Right kidney (tissue), 1 donor: Measurements from ENCODE around the gene PRR16.

ENCODE experiments used
- DNase-seq: peaks from one replicate; pipeline ENCODE4 v3.0.0-alpha.2; 2016

Gene PRR16

DNA sequence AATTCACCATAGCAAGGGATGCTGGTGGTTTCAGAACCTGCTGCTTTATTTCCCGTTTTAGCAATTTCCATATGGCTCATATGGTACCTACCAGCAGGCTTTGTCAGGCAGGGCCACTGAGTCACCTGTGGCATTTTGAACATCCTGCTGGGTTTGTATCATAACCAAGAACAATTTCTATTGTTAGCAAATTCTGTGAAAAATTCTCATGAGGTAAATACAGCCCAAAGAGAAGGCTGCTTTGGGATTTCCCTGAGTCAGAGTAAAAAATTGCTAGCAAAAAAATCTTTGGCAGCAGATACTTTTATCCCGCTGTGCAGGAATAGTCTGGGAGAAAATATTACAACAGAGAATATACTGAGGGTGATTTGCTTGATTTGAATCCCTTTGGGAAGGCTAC lies 52.7 kb downstream of the PRR16 start:
- no peak for DNase-seq

DNA sequence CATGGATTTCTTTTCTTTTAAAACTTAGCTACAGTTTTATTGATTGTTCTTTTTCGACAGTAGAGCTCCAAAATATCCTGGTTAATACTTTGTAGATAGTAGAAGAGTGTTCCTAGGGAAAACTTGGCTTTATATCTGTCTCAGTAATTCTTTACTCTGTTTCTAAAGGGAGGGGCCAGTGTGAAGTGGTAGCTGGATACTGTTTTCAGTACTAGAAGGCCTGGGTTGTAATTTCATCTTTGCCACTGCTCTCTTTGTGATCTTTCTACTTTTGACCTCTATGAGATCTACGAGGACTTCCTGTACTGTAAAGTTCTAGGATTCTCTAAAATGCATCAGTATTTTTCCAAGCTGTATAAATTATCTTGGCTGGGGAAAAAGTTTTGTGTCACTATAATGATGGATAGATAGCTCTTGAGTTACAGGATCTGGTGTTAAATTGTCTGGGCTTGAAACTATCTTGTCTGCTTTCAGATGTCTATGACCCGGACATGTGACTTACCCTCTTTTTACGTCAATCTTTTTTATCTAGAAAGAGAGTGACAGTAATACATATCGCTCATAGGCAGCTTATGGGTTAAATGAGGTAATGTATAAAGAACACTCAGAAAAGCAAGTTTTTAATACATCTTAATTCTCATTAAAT lies 53.6 kb downstream of the PRR16 start:
- DNase-seq = no peak

DNA sequence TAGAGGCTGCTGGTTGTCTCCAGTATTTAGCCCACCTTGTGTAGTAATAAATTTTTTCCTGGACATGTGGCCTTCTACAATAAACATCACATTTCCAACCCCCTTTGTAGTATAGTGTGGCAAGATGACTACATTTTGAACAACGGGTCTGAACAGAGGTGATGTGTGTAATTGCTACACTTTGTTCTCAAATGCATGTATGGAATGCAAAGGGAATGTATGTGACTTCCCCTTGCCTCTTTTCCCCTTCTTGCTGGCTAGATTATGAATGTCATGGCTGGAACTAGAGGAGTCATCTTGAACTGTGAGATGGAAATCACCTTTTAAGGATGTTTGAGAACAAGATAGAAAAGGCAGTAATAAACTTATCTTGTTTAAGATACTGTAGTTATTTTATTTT lies 54.5 kb downstream of the PRR16 start:
- DNase-seq = no peak

DNA sequence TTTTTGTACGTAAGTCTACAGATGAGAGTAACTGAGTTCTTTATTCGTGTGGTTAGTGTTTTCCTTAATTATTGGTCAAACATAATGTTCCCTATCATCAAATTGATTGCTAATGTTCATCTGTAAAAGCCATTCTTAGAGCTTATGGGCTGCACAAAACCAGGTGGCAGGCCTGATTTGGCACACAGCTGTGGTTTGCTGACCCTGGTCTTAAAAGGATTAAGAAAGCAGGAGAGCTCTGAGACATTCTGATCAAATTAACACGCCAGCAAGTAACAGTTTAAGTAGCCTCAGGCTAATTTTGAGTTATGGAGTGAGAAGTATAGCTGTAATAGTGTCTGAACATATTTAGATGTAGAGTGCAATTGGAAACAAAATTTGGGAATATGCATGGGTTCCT lies 63.2 kb downstream of the PRR16 start:
- DNase-seq = no peak

DNA sequence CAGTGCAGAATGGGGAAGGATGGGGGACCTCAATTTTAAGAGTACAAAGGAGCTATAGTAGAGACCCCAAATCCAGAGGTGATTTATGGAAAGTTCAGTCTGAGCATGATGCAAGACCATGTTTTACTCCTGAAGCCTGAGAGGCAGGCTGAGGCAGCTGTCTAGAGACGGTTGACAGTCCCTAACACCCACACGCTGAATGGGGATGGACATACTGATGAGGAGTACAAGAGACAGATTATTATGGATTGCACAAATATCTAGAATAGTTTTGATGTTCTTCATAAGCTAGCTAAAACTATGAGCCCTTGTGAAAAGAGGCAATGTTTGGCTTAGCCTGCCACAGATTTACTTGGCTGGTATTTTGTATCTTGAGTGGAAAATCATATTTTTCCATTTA lies 64.5 kb downstream of the PRR16 start:
- no peak for DNase-seq

DNA sequence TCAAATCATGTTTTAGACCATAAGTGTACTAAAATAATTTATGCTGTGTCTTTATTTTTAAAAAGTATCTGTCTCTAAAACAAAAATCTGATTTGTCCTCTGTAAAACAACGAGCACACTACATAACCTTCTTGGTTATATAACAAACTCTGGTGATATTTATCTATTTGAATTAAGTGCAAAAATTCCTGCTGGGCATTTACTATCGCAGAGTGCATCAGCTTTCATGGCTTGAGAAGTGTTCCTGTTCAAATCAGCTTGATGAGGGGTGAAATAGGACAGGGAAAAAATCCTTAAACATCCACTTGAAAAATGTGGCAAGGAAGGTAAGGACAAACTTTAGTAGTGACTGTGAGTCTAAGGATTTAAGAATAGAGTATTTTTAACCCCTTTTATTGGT lies 65.3 kb downstream of the PRR16 start:
- no peak for DNase-seq

DNA sequence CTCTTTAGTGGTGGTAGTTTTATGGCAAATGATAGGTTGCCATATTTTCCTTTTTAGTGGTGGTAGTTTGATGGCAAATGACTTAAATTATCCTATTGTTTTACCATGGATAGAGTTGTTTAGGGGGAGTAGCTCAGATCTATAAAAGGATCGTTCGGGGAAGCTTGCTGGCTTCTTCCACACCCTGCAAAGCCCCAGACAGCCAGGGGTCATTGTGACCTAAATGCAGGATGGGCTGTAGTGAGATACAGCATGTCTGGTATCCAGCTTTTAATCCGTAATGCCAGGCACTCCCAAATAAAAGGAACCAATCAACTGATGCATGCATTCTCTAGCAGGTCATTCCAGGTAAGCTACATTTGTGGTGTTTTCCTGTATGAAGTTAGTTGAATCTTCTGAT lies 67.1 kb downstream of the PRR16 start:
- DNase-seq = no peak

DNA sequence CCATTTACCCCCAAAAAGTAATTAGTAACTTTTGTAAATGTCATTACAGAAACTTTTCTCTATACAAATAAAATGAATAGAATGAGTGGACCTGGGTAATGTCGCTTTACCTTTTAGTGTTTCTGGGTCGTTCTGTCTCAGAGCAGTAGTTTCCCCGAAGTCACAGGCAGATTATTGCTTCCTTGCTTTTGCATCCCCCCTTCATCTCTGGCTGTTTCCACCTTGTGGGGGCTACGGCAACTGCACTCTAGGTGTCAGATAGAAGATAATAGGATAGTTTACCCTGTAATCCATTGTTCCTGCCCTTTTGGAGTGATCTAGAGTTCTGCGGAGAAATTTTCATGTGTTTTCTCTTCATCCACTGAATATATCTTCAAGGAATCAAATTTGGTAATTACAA lies 68.7 kb downstream of the PRR16 start:
- no peak for DNase-seq

DNA sequence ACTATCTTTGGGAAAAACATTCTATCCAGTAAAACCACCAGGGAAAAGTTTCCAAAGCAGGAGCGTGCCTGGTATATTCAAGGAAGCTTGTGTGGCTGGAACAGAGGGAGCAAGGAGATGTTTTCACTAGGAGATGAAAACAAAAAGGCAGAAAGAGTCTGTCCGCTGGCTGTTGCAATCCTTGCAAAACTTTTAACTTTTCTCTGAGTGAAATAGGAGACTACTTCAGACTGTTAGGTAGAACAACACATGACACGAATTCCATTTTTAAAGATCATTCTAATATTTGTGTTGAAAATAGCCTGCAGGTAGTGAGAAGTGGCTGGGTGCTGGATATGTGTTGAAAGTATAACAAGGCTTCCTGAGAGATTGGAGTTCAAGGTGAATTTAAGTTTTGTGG lies 69.5 kb downstream of the PRR16 start:
- DNase-seq = no peak

DNA sequence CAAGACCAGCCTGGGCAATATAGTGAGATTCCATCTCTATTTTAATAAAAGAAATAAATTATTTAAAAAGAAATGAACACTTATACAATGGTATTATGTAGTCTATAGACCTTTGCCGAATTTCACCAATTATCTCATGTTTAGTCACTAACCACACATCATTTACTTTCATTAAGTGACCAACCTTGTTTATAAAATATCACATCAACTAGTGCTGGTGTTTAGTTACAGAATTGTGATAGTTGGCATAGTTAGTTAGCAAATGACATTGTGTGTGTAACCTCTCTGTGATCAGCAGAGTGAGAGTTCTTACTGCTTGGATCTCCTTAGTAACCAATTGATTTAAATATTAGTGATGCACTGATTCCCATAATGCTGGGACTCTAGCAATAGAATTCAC lies 71.8 kb downstream of the PRR16 start:
- DNase-seq = no peak

DNA sequence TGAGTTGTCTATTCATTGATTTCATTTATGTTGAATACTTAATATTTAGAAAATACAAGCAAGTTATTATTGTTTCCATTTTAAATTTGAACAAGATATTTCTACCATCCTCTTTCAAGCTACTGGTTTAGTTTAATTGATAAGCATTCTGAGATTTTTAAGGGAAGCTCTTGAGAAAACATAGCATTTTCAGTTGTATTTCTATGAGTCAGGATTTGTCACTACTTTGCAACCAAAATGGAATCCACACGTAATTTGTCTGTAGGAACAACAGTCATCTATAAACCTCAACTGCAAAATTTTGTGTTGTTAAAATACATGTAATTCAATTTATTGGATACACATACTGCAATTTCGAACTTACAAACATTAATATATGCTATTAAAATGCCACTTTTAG lies 74.0 kb downstream of the PRR16 start:
- no peak for DNase-seq

DNA sequence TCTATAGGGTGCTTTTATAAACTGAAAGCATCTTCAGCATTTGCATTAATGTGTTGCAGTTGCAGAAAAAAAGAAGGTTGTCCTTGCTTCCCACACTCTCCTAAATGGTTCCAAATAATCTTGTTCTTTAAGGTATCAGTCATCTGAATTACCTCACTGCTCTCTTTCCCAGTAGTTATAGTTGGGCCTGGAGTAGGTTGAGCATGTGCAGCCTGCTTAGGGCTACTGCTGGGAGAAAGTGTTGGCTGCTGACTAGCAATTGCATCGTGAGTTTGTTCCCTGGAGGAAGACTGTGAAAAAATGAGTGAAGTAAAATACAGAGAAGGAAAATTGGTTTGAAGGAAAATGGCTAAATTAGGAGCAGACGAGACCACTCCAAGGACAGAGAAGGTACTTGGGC lies 74.5 kb downstream of the PRR16 start:
- no peak for DNase-seq

DNA sequence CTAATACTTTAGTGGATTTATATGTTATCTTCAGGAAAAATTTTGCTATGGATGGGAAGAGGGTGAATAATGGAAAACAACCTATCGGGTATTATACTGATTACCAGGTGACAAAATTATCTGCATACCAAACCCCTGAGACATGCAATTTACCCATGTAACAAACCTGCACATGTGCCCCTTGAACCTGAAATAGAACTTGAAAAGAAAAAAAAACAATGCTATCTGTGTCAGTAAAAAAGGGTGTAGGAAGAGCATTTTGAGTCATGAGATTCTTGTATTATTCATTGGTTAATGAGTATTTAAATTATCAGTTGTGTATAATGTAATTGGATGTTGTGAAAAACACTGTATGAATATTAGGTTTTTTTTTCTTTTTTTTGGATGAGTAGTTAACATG lies 75.4 kb downstream of the PRR16 start:
- no peak for DNase-seq

DNA sequence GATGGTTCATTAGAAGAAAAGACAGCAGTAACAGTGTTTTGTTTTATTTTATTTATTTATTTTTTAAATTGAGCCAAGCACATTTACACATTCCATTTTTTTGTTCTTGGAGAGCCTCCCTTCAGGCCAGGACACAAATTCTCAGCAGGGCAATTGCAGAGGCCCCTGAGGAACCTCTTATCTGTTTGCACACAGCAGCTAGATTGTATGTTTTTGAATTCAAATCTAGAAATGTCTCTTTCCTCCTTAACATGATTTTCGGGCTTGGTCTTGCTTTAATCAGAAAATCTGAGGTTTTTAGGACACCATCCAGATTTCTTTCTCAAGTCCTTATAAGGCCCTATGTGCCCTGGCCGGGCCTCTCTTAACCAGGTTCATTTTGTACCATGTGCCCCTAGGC lies 76.0 kb downstream of the PRR16 start:
- no peak for DNase-seq

DNA sequence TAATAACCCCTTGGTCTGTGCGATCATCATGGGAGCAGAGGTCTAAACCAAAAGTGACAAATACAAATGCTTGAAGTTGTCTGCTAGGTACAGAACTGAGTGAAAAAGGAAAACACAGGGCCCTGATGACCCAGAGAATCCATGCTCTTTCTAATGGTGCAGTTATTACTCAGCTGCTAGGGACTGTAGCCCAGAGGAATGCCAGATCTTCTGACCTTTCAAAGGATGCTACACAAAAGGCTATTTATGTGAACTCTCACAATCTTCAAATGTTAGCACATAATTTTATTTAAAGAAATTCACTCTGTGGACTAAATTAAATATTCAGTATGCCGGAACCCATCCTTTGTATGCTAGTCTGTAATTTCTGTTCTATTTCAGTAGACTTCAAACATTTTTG lies 79.9 kb downstream of the PRR16 start:
- no peak for DNase-seq

DNA sequence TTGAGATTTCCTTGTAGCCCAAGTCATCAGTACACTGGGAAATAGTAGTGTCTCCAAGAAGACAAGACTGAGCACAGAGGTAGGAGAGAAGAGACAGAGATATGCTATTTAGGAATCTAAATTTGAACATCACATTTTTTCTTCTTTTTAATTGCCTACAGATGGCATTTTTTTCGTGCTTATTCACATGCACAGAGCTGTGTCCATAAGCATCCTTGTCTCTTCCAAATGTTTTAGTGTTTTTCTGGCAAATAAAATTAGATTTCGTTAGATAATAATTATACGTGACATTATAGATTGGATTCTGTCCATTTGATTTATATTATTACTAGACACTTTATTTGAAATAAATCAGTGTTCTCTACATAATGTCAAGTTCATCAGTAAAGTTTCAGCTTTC lies 80.9 kb downstream of the PRR16 start:
- no peak for DNase-seq

DNA sequence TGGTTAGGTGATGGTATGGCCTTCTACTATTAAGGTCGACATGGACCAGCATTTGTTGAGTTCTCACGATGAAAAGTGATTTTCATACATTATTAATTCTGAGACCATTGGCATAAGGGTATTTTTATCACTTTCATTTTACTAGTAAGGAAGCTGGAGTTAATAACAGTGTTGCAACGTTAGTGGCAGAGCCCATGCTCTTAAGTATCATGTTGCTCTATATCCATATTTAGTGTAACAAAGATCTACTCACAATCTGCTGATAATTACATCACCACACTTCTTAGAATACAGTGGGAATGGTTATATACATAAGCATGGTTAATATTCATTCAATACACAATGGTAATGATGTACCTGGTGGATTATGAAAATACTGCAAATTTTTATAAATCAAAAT lies 81.9 kb downstream of the PRR16 start:
- DNase-seq = no peak

DNA sequence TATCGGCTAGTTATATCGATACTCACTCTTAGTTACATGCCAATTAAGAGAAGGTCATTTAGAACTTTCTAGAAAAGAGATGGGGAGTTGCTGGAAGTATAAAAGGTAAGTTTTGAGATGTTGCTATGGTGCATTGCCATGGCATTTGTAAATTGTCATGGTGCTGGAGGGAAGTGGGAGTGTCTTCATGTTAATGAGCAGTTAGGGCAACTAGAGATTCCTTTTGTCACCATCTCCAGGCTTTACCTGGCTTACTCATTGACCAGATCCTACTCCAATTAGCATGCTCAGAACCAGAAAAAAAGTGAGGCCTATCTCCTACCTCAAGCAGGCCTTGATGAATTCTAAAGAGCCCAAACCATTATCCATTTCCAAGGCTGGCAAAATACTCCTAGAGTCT lies 82.8 kb downstream of the PRR16 start:
- DNase-seq = no peak

DNA sequence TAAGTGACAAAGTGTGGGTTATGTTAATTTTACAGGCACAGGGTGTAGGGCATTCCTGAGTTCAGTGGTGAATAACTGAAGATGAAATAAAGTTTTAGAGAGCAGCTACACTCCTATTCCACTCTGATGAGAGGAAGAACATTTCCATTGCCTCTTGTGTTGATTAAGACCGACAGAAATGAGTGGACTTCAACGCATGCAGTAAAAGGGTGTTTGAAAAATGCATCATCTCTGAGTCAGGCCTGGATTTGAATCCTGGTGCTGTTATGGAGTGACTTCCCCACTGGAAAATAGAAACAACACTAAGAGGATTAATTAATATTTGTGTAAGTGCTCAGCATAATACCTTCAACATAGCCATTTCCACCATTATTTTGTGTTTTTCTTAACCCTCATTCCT lies 86.3 kb downstream of the PRR16 start:
- DNase-seq = no peak

DNA sequence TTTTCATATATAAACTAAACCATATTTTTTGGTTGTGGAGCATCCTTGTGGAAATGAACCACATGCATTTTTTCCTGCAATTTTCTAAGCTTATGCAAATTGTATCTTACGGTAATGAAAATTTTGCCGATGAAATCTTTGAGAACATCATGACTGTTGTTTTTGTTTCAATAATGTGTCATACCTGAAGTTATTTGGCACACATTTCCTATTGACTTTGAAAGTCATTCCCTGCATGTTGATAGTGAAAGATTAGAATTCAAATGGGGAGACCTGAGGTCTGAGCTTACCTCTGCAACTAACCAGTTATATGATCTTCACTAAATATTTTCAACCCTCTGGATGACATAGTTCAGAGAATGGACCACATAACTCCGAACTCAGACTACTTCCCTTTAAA lies 88.5 kb downstream of the PRR16 start:
- no peak for DNase-seq

DNA sequence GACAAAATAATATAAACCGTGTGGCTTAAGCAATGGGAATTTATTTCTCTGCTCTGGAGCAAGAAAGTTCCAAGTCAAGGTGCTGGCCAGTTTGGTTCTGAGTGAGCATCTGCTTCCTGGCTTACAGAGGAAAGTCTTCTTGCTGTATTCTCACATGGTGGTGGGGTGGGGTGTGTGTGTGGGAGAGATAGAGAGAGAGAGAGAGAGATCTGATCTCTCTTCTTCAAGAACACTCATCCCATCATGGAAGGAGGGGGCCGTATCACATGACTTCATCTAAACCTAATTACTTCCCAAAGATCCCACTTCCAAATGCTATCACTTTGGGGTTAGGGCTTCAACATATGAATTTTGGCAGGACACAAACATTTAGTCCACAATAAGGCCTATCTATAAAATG lies 91.2 kb downstream of the PRR16 start:
- DNase-seq = no peak

DNA sequence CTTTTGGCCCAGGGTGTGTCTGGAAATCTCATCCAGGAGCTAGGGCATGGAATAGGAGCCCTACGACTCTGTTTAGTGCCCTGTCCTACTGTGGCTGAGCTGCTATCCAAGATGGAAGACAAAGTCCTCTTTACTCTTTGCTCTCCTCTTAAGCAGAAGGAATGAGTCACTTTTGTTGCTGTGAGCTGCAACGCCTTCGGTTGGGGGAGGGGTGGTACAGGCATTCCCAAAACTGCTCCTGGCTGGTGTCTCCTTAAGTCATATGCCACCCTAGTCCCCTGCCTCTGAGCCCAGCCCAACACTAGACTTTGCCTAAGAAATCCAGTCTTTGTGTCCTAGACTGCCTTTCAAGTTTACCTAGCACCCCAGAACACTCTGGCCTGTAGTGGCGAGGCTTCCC lies 99.9 kb downstream of the PRR16 start:
- no peak for DNase-seq

DNA sequence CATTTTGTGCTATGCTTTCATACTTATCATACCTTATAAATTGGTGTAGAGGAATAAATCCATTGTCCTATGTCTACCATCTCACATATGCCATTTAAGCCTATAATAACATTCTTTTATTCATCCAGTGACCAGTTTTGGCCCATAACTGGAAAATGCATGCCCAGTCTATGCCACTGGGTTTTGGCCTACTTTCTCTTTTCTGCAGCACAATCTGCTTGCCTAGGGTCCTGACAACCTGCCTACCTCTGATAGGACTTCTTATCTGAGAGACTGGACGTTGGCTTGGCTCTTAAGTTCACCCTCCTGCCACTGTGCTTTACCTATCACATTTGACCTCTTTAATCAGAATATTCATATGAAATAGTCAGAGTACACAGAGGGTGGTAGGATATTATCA lies 103.0 kb downstream of the PRR16 start:
- DNase-seq = no peak

DNA sequence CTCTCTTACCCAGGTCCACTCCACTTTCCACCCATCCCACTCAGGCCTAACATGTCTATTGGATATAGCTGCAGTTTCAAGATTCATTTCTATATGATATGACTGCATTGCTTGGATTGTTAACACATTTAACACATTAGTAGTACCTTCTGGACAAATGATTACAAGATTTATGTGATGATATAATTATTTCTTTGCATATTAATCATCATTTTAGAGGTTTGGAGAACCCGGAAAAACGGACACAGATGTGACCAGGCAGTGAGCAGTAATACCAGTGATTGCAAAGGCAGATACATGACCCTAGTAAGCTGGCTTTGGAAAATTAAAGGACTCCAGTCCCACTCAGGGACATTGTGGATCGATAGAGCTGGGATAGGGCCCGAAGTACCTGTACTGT lies 103.8 kb downstream of the PRR16 start:
- DNase-seq = no peak

DNA sequence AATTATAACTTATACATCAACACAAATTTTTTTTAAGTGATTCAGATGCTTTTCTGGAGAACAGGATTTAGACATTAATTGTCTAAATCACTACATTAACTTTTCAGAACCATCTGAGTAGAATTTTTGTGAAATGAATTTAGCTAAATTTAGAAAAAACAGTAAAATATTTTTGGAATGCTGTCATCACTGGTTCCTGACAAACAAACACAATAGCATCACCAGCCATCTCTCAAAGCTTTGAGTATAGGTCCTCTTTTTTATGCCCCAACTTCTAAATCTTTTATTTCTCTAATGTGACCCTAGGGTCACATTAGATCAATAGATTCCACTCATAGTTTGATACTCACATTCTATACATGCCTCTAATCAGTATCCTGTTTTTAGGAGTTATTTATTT lies 104.6 kb downstream of the PRR16 start:
- DNase-seq = no peak

DNA sequence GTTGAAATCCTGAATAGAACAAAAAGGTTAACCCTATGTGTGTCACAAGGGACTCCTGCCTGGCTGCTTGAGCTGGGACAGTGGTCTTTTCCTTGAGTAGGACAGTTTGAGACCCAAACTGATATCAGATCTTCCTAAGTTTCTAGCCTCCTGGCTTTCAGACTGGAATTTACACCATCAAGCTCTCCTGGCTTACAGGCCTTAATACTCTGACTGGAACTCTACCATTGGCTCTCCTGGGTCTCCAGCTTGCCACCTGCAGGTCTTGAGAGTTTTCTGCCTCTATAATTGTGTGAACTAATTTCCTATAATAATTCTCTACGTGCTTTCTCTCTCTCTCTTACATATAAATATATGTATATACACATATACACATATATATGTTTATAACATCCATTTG lies 112.5 kb downstream of the PRR16 start:
- DNase-seq = no peak
